ENCODE measurements around the gene PSPH. TPM values are rescaled to one million over a fixed set of nuclear protein-coding genes. Genes with fewer than 3 reads are reported as not detected.

PSPH gene
- total RNA-seq, 1 donor from 2014 or later, result 38.1 TPM

GRCh38 chr7:55965805-55966421 is 85.3 kb downstream of the PSPH start:
- TF ChIP-seq, protein P1, sequence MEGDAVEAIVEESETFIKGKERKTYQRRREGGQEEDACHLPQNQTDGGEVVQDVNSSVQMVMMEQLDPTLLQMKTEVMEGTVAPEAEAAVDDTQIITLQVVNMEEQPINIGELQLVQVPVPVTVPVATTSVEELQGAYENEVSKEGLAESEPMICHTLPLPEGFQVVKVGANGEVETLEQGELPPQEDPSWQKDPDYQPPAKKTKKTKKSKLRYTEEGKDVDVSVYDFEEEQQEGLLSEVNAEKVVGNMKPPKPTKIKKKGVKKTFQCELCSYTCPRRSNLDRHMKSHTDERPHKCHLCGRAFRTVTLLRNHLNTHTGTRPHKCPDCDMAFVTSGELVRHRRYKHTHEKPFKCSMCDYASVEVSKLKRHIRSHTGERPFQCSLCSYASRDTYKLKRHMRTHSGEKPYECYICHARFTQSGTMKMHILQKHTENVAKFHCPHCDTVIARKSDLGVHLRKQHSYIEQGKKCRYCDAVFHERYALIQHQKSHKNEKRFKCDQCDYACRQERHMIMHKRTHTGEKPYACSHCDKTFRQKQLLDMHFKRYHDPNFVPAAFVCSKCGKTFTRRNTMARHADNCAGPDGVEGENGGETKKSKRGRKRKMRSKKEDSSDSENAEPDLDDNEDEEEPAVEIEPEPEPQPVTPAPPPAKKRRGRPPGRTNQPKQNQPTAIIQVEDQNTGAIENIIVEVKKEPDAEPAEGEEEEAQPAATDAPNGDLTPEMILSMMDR (IDR thresholded peaks at IDR 0.05; ENCODE audit: unreplicated experiment), result no peak
- Mint-ChIP-seq H3K4me3 (ENCODE audit: unreplicated experiment) (no peak overlapping the region), H3K4me1 (ENCODE audit: unreplicated experiment) (peaks cover 6% of the 10 kb centered on the region), H3K36me3 (ENCODE audit: low read depth, unreplicated experiment) (no peaks in the 10 kb centered on the region), H3K9me3 (ENCODE audit: unreplicated experiment) (no peaks in the 10 kb centered on the region), H3K27me3 (ENCODE audit: unreplicated experiment) (peaks cover 2% of the 10 kb centered on the region), H3K27ac (ENCODE audit: unreplicated experiment) (no peak overlapping the region)
- DNase-seq (ENCODE audit: low spot score), result no peak

DNA sequence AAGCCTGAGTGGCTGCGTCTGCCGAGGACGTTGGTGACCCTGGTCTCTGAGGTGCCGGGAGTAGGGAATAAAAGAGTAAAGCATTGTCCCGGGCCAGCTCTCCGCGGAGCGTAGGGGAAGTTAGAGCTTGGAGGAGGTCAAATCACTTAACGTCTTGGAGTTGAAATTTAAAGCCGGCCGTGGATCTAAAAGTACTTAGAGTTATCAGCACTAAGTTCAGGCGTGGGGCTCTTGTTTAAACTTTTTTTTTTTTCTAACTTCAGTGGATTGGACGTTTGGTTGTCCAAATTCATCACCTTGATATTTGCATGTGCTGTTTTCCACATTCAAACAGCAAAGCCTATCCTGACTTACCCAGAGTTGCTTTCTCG is 86.2 kb downstream of the PSPH start:
- DNase-seq (ENCODE audit: low spot score), result no peak
- Mint-ChIP-seq H3K36me3 (ENCODE audit: low read depth, unreplicated experiment) (no peaks in the 10 kb centered on the region), H3K4me3 (ENCODE audit: unreplicated experiment) (peak overlapping the region; percentile 96), H3K27me3 (ENCODE audit: unreplicated experiment) (peaks cover 2% of the 10 kb centered on the region), H3K27ac (ENCODE audit: unreplicated experiment) (peak overlapping the region; percentile 67), H3K9me3 (ENCODE audit: unreplicated experiment) (no peaks in the 10 kb centered on the region), H3K4me1 (ENCODE audit: unreplicated experiment) (peaks cover 6% of the 10 kb centered on the region)
- TF ChIP-seq, protein P1 (IDR thresholded peaks at IDR 0.05; ENCODE audit: unreplicated experiment), result no peak

- H3K27ac Mint-ChIP-seq (ENCODE audit: unreplicated experiment), result peak within 1 kb of the TSS; percentile 78
- TF ChIP-seq, protein P1 (IDR thresholded peaks at IDR 0.05; ENCODE audit: unreplicated experiment), result peak; percentile 75
- H3K4me1 Mint-ChIP-seq (ENCODE audit: unreplicated experiment), result peaks cover 3% of the 10 kb centered on the region
These were observed 86.8 kb downstream of the PSPH start, which contains the start of gene NIPSNAP2 for GRCh38 chr7:55964261-55965099. NIPSNAP2 (plus strand) TSS chr7:55964585; CDS start chr7:55964610, 25 bp downstream.

DNA sequence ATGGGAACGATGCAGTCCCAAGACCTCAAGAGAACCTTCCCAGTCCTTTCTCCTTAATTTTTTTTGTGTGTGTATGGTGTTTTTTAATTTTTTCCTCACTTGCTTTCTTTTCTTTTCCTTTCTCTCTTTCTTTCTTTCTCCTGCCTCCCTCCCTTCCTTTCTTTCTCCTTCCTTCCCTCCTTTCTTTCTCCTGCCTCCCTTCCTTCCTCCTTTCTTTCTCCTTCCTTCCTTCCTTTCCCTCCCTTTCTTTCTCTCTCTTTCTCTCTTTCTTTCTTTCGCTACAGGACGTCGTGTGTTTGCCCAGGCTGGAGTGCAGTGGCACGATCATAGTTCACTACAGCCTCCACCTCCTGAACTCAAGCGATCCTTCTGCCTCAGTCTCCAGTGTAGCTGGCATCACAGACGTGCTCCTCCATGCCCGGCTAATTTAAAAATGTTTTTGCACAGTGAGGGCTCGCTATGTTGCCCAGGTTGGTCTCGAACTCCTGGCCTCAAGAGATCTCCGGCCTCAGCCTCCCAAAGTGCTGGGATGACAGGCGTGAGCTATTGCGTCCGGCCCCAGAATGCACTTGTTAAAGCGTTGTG is 87.6 kb downstream of the PSPH start:
- peak overlapping the region; percentile 78 for H3K27ac Mint-ChIP-seq (ENCODE audit: unreplicated experiment)

More at GRCh38 chr7:55964261-55965099, 86.8 kb downstream of the PSPH start, which contains the start of gene NIPSNAP2:
- H3K36me3 Mint-ChIP-seq (ENCODE audit: low read depth, unreplicated experiment), result no peaks in the 10 kb centered on the region
- peak within 1 kb of the TSS; percentile 96 for H3K4me3 Mint-ChIP-seq (ENCODE audit: unreplicated experiment)
- peaks cover 2% of the 10 kb centered on the region for H3K27me3 Mint-ChIP-seq (ENCODE audit: unreplicated experiment)
- DNase-seq (ENCODE audit: low spot score), result peak; percentile 84
- H3K9me3 Mint-ChIP-seq (ENCODE audit: unreplicated experiment), result no peaks in the 10 kb centered on the region

More for the DNA sequence above, 87.6 kb downstream of the PSPH start:
- Mint-ChIP-seq H3K4me1 (ENCODE audit: unreplicated experiment) (peaks cover 3% of the 10 kb centered on the region), H3K4me3 (ENCODE audit: unreplicated experiment) (peak overlapping the region; percentile 83), H3K9me3 (ENCODE audit: unreplicated experiment) (no peaks in the 10 kb centered on the region), H3K27me3 (ENCODE audit: unreplicated experiment) (peaks cover 2% of the 10 kb centered on the region), H3K36me3 (ENCODE audit: low read depth, unreplicated experiment) (no peaks in the 10 kb centered on the region)
- no peak for DNase-seq (ENCODE audit: low spot score)
- TF ChIP-seq, protein P1 (IDR thresholded peaks at IDR 0.05; ENCODE audit: unreplicated experiment), result no peak
